GM18873 (cell line): Measurements from ENCODE around the gene PRKCB.

Experiments used
- ATAC-seq: cut with Tn5 transposase; IDR thresholded peaks from one replicate; pipeline ENCODE4 v1.9.1; 2021; ENCODE audit warnings: mild to moderate bottlenecking, moderate library complexity, moderate number of reproducible peaks; ENCODE audit not compliant: unreplicated experiment, low FRiP score

The PRKCB gene

DNA sequence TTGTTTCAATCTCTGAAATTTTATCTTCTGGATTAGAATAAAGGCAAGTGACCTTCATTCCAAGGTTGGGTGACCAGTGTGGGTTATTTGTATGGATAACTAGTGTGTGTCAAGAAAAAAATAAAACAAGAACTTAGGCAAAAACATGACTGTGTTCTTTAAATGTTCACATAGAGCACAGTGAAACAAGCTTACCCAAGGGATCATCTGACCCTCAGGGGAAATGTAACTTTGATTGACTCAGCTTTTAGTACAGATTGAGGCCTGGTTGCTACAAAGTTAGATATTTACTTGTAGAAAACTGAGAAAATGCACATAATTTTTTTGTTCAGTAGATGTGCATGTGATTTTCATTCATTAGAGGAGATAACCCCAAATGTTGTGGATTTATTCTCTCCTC is 427.0 kb downstream of the PRKCB start:
- ATAC-seq, result no peak
